HG03025 (cell line): ENCODE results near the gene CACNA1C.

Source experiments
- ATAC-seq: cut with Tn5 transposase; IDR thresholded peaks from one replicate; pipeline ENCODE4 v1.9.1; 2021; ENCODE audit warnings: mild to moderate bottlenecking, moderate library complexity; ENCODE audit not compliant: unreplicated experiment, low FRiP score

The CACNA1C gene

GRCh38 chr12:2457933-2458414 is 405.2 kb downstream of the CACNA1C start:
- ATAC-seq, result no peak

GRCh38 chr12:2460051-2460670 is 407.4 kb downstream of the CACNA1C start:
- ATAC-seq, result no peak

GRCh38 chr12:2461046-2461445 is 408.3 kb downstream of the CACNA1C start:
- no peak for ATAC-seq

GRCh38 chr12:2461645-2462044 is 408.9 kb downstream of the CACNA1C start:
- ATAC-seq, result no peak

GRCh38 chr12:2462087-2462486 is 409.3 kb downstream of the CACNA1C start:
- no peak for ATAC-seq

GRCh38 chr12:2463719-2464118 is 410.9 kb downstream of the CACNA1C start:
- ATAC-seq, result no peak

GRCh38 chr12:2465681-2466080 is 412.9 kb downstream of the CACNA1C start:
- no peak for ATAC-seq

GRCh38 chr12:2466211-2466610 is 413.4 kb downstream of the CACNA1C start:
- no peak for ATAC-seq

GRCh38 chr12:2467447-2468195 is 414.8 kb downstream of the CACNA1C start:
- no peak for ATAC-seq

- ATAC-seq, result no peak
Measured at GRCh38 chr12:2475984-2476383, 423.2 kb downstream of the CACNA1C start.

GRCh38 chr12:2477009-2477766 is 424.4 kb downstream of the CACNA1C start:
- no peak for ATAC-seq

- no peak for ATAC-seq
Measured at GRCh38 chr12:2479851-2480535, 427.2 kb downstream of the CACNA1C start.

- ATAC-seq, result no peak
Measured at GRCh38 chr12:2481346-2481745, 428.6 kb downstream of the CACNA1C start.

- ATAC-seq, result no peak
Measured at GRCh38 chr12:2481951-2482350, 429.2 kb downstream of the CACNA1C start.

GRCh38 chr12:2482938-2483660 is 430.3 kb downstream of the CACNA1C start:
- no peak for ATAC-seq

GRCh38 chr12:2483713-2484112 is 430.9 kb downstream of the CACNA1C start:
- ATAC-seq, result no peak

- ATAC-seq, result no peak
Measured at GRCh38 chr12:2484141-2484776, 431.5 kb downstream of the CACNA1C start.

- no peak for ATAC-seq
Measured at GRCh38 chr12:2485681-2486080, 432.9 kb downstream of the CACNA1C start.

- ATAC-seq, result no peak
Measured at GRCh38 chr12:2486796-2487195, 434.0 kb downstream of the CACNA1C start.

- ATAC-seq, result no peak
Measured at GRCh38 chr12:2487278-2487677, 434.5 kb downstream of the CACNA1C start.
